ENCODE results near the gene BAHD1.

BAHD1 gene

GRCh38 chr15:40446144-40446543 lies 5.4 kb downstream of the BAHD1 start:
- DNase-seq, result no peak

GRCh38 chr15:40448354-40448753 lies 7.6 kb downstream of the BAHD1 start:
- no peak for DNase-seq

- no peak for DNase-seq
Observed at GRCh38 chr15:40449275-40449674, 8.5 kb downstream of the BAHD1 start.

- DNase-seq, result no peak
Observed at GRCh38 chr15:40450047-40450446, 9.3 kb downstream of the BAHD1 start.

GRCh38 chr15:40451527-40452158 lies 10.9 kb downstream of the BAHD1 start:
- no peak for DNase-seq

GRCh38 chr15:40452296-40453090 lies 11.7 kb downstream of the BAHD1 start:
- no peak for DNase-seq

- peak in 1 of 2 donors; percentile 48 for DNase-seq
Observed at GRCh38 chr15:40453941-40454340, 13.2 kb downstream of the BAHD1 start.

GRCh38 chr15:40454904-40455391 lies 14.2 kb downstream of the BAHD1 start:
- no peak for DNase-seq

- DNase-seq, result no peak
Observed at GRCh38 chr15:40456299-40456712, 15.6 kb downstream of the BAHD1 start.

- no peak for DNase-seq
Observed at GRCh38 chr15:40456738-40457137, 16.0 kb downstream of the BAHD1 start.

GRCh38 chr15:40458495-40459371 lies 18.0 kb downstream of the BAHD1 start:
- no peak for DNase-seq

GRCh38 chr15:40459391-40460015 lies 18.8 kb downstream of the BAHD1 start:
- no peak for DNase-seq

- DNase-seq, result no peak
Observed at GRCh38 chr15:40460404-40460803, 19.7 kb downstream of the BAHD1 start.

- no peak for DNase-seq
Observed at GRCh38 chr15:40461958-40462357, 21.2 kb downstream of the BAHD1 start.

GRCh38 chr15:40463279-40463678 lies 22.5 kb downstream of the BAHD1 start:
- no peak for DNase-seq

- DNase-seq, result no peak
Observed at GRCh38 chr15:40463886-40464545, 23.3 kb downstream of the BAHD1 start.

- no peak for DNase-seq
Observed at GRCh38 chr15:40464595-40465185, 23.9 kb downstream of the BAHD1 start.

GRCh38 chr15:40465939-40466338 lies 25.2 kb downstream of the BAHD1 start:
- no peak for DNase-seq

GRCh38 chr15:40466426-40467260 lies 25.9 kb downstream of the BAHD1 start:
- no peak for DNase-seq

GRCh38 chr15:40467261-40467615 lies 26.5 kb downstream of the BAHD1 start:
- DNase-seq, result no peak

GRCh38 chr15:40468898-40469331 lies 28.2 kb downstream of the BAHD1 start:
- no peak for DNase-seq
